ENCODE data around the gene TMED4. TPM values are rescaled to one million over a fixed set of nuclear protein-coding genes. Genes with fewer than 3 reads are reported as not detected.
"Not testable (repeated sequence)": the region's sequence is repeated elsewhere in the genome, so short reads cannot be mapped to it uniquely, and the experiment has no call there.

The TMED4 gene
- total RNA-seq, 1 donor from 2014 or later, result 78.4 TPM

- H3K9me3 Mint-ChIP-seq, result no peaks in the 10 kb centered on the region
- DNase-seq, result no peak
- no peak overlapping the region for H3K4me3 Mint-ChIP-seq
- H3K4me1 Mint-ChIP-seq, result no peaks in the 10 kb centered on the region
- H3K27ac Mint-ChIP-seq, result no peak overlapping the region
- intact Hi-C loops (cut with micrococcal nuclease), result no loop called here
- no peaks in the 10 kb centered on the region for H3K36me3 Mint-ChIP-seq (ENCODE audit: low read depth)
- H3K27me3 Mint-ChIP-seq, result peaks cover 17% of the 10 kb centered on the region
Observed at GRCh38 chr7:44555350-44555749, 26.7 kb downstream of the TMED4 start.

DNA sequence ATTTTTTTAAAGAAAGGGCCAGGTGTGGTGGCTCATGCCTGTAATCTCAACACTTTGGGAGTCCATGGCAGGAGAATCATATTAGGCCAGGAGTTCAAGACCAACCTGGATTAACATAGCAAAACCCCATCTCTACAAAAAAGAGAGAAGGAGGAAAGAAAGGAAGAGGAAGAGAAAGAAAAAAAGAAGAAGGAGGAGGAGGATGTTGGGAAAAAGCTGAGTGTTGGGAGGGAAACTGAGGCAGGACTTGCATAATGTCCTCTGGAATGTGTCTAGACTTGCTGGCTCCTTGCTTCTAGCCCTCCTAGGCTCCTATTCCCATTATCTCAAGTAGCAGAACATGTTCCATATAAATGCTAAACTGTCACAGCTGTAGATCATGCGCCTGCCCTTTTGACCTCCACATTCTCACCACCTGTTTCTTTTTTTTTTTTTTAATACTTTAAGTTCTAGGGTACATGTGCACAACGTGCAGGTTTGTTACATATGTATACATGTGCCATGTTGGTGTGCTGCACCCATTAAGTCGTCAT is 29.5 kb downstream of the TMED4 start:
- intact Hi-C loops (cut with micrococcal nuclease); H3K4me3 Mint-ChIP-seq; H3K36me3 Mint-ChIP-seq (ENCODE audit: low read depth); DNase-seq; H3K9me3 Mint-ChIP-seq; H3K4me1 Mint-ChIP-seq; H3K27ac Mint-ChIP-seq: not testable (repeated sequence)
- H3K27me3 Mint-ChIP-seq, result peaks cover 35% of the 10 kb centered on the region

DNA sequence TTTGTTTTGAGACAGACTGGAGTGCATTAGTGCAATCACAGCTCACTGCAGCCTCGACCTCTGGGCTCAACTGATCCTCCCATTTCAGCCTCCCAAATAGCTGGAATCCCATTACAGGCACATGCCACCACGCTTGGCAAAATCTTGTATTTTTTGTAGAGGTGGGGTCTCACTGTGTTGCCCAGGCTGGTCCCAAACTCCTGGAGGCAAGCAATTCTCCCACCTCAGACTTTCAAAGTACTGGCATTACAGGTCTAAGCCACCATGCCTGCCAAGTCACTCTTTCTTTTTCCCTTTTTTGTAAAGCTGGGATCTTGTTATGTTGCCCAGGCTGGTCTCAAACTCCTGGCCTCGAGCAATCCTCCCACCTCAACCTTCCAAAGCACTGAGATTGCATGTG is 32.6 kb downstream of the TMED4 start:
- intact Hi-C loops (cut with micrococcal nuclease), result no loop called here
- Mint-ChIP-seq H3K36me3 (ENCODE audit: low read depth) (no peaks in the 10 kb centered on the region), H3K27me3 (peaks cover 29% of the 10 kb centered on the region), H3K4me3 (no peak overlapping the region), H3K4me1 (peaks cover 10% of the 10 kb centered on the region), H3K27ac (no peak overlapping the region), H3K9me3 (no peaks in the 10 kb centered on the region)
- DNase-seq, result no peak

- no peak for DNase-seq
- H3K4me3 Mint-ChIP-seq, result no peak overlapping the region
- peaks cover 29% of the 10 kb centered on the region for H3K27me3 Mint-ChIP-seq
- H3K4me1 Mint-ChIP-seq, result peaks cover 10% of the 10 kb centered on the region
- intact Hi-C loops (cut with micrococcal nuclease), result no loop called here
- no peaks in the 10 kb centered on the region for H3K9me3 Mint-ChIP-seq
- H3K36me3 Mint-ChIP-seq (ENCODE audit: low read depth), result no peaks in the 10 kb centered on the region
- H3K27ac Mint-ChIP-seq, result no peak overlapping the region
Observed at GRCh38 chr7:44548893-44549292, 33.1 kb downstream of the TMED4 start.

GRCh38 chr7:44547536-44548231 is 34.3 kb downstream of the TMED4 start:
- Mint-ChIP-seq H3K4me1 (peaks cover 10% of the 10 kb centered on the region), H3K27me3 (peaks cover 26% of the 10 kb centered on the region), H3K4me3 (no peak overlapping the region), H3K27ac (peak overlapping the region; percentile 46), H3K9me3 (no peaks in the 10 kb centered on the region), H3K36me3 (ENCODE audit: low read depth) (no peaks in the 10 kb centered on the region)
- intact Hi-C loops (cut with micrococcal nuclease), result no loop called here
- no peak for DNase-seq

DNA sequence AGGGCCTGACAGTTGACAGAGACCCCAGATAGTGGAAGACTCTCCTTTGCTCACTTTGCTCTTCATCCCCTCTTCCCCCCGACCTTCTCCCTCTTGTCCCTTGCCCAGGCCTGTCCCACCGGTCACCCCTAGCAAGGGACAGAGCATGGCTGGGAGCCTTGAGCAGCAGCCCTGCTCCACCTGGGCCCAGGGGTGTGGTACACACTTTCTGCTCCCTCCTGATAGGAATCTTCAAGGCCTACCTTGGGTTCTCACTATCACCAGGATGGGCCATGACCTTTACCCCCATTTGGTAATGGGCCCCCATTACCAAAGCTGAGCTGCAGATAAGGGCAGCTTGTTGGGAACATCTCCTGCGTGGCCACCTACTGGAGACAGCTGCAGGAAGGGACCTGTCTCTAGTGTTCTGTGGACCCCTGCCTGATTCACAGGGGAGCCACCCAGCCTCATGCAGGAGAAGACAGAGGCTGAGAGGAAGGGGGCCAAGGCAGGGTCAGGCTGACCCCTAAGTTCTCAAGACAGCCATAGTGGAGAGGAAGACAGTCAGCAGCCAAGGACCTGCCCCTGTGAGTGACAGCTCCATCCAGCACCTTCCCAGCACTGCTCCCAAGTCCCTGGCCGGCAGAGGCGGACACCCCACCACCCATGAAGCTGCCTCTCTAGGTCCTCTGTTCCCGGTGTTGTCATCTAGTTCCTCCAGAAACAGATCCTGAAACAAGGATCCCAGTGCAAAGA is 40.0 kb downstream of the TMED4 start:
- Mint-ChIP-seq H3K27ac (no peak overlapping the region), H3K27me3 (peaks cover 3% of the 10 kb centered on the region), H3K36me3 (ENCODE audit: low read depth) (no peaks in the 10 kb centered on the region), H3K4me3 (no peak overlapping the region), H3K9me3 (no peaks in the 10 kb centered on the region), H3K4me1 (peaks cover 3% of the 10 kb centered on the region)
- no peak for DNase-seq
- intact Hi-C loops (cut with micrococcal nuclease), result no loop called here

DNA sequence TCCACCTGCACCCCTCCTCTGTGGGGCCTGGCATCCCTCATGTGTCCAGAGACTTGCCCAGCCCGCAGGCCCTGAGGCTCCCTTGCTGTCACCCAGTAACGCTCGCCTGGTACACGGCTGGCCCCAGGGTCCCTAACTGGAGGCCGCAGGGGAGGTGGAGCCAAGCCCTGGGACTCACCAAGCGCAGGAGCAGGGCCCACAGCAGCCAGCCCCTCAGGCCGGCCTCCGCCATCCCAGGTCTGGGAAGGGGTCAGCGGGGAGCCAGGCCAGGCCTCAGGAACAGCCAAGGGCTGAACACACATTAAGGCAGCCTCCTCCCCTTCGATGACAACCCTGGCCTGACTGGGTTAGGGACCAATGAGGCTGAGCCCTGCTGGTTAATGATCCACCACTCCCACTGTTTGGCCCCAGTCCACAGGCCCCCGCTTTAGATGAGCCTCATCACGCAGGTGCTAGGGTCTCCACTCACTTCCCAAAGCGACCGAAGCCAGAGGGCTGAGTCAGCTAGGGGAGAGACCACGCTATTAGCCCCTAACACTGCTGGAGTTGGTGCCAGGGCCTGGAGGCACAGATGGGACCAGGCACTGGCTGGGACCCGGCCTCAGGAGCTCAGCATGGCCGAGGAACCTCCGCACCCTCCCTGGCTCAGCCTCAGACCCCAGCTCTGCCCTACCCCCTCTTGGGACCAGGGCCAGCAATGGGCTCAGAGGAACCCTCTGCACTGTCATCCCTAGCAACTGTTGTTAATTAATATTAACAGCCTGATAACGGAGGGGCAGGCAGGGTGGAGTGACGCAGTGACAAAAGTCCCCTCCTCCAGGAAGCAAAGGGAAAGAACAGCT is 40.8 kb downstream of the TMED4 start, which contains the start of gene NPC1L1:
Gene NPC1L1 (minus strand): TSS at position 303 of the 842 bp plus-strand sequence. CDS start 71 bp downstream, at position 232.
- DNase-seq, result no peak
- H3K4me1 Mint-ChIP-seq, result no peaks in the 10 kb centered on the region
- intact Hi-C loops (cut with micrococcal nuclease), result no loop called here
- no peak within 1 kb of the TSS for H3K27ac Mint-ChIP-seq
- no peak within 1 kb of the TSS for H3K4me3 Mint-ChIP-seq
- no peaks in the 10 kb centered on the region for H3K9me3 Mint-ChIP-seq
- H3K27me3 Mint-ChIP-seq, result no peaks in the 10 kb centered on the region
- no peaks in the 10 kb centered on the region for H3K36me3 Mint-ChIP-seq (ENCODE audit: low read depth)

- H3K36me3 Mint-ChIP-seq (ENCODE audit: low read depth), result no peaks in the 10 kb centered on the region
- no peak overlapping the region for H3K27ac Mint-ChIP-seq
- H3K9me3 Mint-ChIP-seq, result no peaks in the 10 kb centered on the region
- no peak overlapping the region for H3K4me3 Mint-ChIP-seq
- H3K4me1 Mint-ChIP-seq, result no peaks in the 10 kb centered on the region
- intact Hi-C loops (cut with micrococcal nuclease), result no loop called here
- DNase-seq, result no peak
- no peaks in the 10 kb centered on the region for H3K27me3 Mint-ChIP-seq
Observed at GRCh38 chr7:44540592-44541027, 41.4 kb downstream of the TMED4 start.

GRCh38 chr7:44539669-44540506 is 42.1 kb downstream of the TMED4 start:
- no peak for DNase-seq
- Mint-ChIP-seq H3K9me3 (no peaks in the 10 kb centered on the region), H3K4me1 (no peaks in the 10 kb centered on the region), H3K36me3 (ENCODE audit: low read depth) (no peaks in the 10 kb centered on the region), H3K27ac (no peak overlapping the region), H3K27me3 (no peaks in the 10 kb centered on the region), H3K4me3 (no peak overlapping the region)
- intact Hi-C loops (cut with micrococcal nuclease), result no loop called here

DNA sequence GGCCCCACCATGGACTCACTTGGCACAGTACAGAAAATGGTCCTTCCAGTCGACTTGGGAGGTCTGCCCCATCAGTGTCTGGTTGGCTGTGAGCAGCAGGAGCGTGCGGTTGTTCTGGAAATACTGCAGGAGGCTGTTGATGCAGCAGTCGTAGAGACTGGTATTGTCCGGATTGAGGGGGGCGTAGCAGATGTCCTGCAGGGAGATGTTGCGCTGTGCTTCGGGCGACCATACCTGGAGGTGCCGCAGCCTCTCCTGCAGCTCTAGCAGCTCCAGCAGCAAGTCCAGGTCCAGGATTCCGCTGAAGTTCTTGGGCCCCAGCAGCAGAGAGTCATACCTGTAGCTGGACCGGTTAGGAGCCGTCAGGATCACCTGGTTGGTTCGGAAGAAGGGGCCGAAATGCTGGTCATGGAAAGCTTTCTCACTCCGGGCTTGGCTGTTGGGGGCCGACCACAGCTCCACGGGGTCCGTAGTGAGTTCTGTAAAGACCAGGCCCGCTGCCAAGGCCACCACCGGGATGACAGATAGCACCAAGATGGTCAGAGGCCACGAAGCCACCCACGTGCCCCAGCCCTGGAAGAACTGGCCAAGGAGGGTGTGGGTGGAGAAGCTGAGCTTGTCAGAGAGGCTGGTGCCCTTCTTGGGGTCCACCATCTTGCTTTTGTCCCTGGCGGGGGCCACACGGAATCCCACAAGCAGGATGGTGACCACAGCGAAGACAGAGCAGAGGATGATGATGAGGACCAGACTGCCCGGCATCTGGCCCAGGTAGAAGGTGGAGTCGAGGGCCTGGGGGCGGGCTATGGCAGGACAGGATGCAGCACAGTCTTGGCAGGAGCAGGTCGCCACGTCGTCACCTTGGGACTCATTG is 43.0 kb downstream of the TMED4 start:
- H3K27me3 Mint-ChIP-seq, result no peaks in the 10 kb centered on the region
- H3K4me1 Mint-ChIP-seq, result no peaks in the 10 kb centered on the region
- no peaks in the 10 kb centered on the region for H3K36me3 Mint-ChIP-seq (ENCODE audit: low read depth)
- no peak for DNase-seq
- intact Hi-C loops (cut with micrococcal nuclease), result no loop called here
- no peaks in the 10 kb centered on the region for H3K9me3 Mint-ChIP-seq
- H3K27ac Mint-ChIP-seq, result no peak overlapping the region
- H3K4me3 Mint-ChIP-seq, result no peak overlapping the region

DNA sequence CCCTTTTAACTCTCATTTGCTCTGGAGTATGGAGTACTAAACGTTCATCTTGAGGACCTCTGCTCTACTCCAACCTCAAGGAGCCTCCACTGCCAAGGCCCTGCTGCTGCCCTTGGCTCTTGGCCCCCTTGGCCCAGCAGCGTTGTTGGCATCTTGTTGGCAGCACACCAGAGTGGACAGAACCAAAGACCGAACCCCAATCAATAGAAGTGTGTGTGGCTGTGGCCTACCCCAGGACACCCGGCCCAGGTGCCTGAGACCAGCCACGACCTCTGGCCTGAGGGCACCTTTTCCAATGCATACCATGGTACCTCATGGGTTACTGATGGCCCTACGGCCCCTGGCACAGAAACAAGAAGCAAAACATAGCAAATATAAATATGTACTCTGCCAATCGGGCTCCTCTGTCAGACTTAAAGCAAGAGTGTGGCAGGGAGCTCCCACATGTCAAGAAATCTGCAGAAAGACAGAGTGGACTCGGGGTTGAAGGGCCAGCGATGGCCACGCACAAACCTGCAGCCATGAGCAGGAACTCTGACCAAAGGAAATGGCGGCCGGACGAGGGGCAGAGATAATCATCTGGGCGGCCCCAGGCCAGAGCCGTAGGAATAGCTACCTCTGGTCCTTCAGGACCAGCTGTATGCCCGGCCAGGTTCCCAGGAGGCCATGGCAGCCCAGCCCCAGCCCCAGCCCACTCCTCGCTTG is 43.8 kb downstream of the TMED4 start:
- no peaks in the 10 kb centered on the region for H3K36me3 Mint-ChIP-seq (ENCODE audit: low read depth)
- intact Hi-C loops (cut with micrococcal nuclease), result no loop called here
- no peaks in the 10 kb centered on the region for H3K4me1 Mint-ChIP-seq
- H3K27me3 Mint-ChIP-seq, result no peaks in the 10 kb centered on the region
- no peaks in the 10 kb centered on the region for H3K9me3 Mint-ChIP-seq
- H3K4me3 Mint-ChIP-seq, result no peak overlapping the region
- DNase-seq, result no peak
- H3K27ac Mint-ChIP-seq, result no peak overlapping the region

DNA sequence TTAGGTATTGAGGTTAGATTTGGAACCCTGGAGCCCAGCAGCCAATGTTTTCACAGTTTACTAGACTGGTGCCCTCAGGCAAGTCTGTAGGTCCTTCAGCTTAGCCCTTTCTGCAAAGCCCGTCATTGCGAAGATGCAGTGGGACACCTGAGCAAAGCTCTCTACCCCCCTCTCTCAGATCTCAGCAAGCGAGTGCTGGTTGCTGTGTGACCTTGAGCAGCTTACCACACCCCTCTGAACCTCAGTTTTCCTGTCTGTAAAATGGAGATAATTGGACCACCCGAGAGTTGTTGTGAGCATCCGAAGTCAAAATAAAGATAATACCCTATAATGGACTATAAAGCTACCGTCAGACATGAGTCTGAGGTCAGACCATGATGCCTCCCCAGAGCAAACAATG is 44.6 kb downstream of the TMED4 start:
- H3K36me3 Mint-ChIP-seq (ENCODE audit: low read depth), result no peaks in the 10 kb centered on the region
- no peak overlapping the region for H3K4me3 Mint-ChIP-seq
- no peak overlapping the region for H3K27ac Mint-ChIP-seq
- no peaks in the 10 kb centered on the region for H3K27me3 Mint-ChIP-seq
- no peaks in the 10 kb centered on the region for H3K4me1 Mint-ChIP-seq
- no peaks in the 10 kb centered on the region for H3K9me3 Mint-ChIP-seq
- DNase-seq, result no peak
- intact Hi-C loops (cut with micrococcal nuclease), result no loop called here

Data from activated CD4-positive, alpha-beta T cell treated with anti-CD3 and anti-CD28 coated beads, Interleukin-2, amount 10 ng/mL, durations not matched to agents 24 days and 14 days (primary cell).